Head of caudate nucleus (tissue), 42 donors: ENCODE results near the gene MASP1.
"Not testable (repeated sequence)": the region's sequence is repeated elsewhere in the genome, so short reads cannot be mapped to it uniquely, and the experiment has no call there.

Source experiments
- DNase-seq, 42 donors: peaks; one replicate each; pipeline versions ENCODE4 v3.0.0 to v3.0.0-alpha.2; 2020 to 2021; ENCODE audit warnings: mixed read lengths in 7 of 42
- intact Hi-C: fragments of 100-400 bp; cut with DNase I; formaldehyde crosslinking; loops from one replicate; pipeline ENCODE4 v1.15.0; 2022

Gene MASP1

GRCh38 chr3:187243933-187244524, 47.5 kb downstream of the MASP1 start:
- intact Hi-C loops, result no loop called here
- DNase-seq, result no peak

GRCh38 chr3:187242900-187243299, 48.6 kb downstream of the MASP1 start:
- DNase-seq, result no peak
- intact Hi-C loops, result no loop called here

GRCh38 chr3:187242435-187242834, 49.1 kb downstream of the MASP1 start:
- intact Hi-C loops, result no loop called here
- DNase-seq, result no peak

GRCh38 chr3:187238835-187239234, 52.7 kb downstream of the MASP1 start:
- intact Hi-C loops, DNase-seq: not testable (repeated sequence)

GRCh38 chr3:187238239-187238638, 53.3 kb downstream of the MASP1 start:
- intact Hi-C loops, result no loop called here
- no peak for DNase-seq

GRCh38 chr3:187237741-187238140, 53.8 kb downstream of the MASP1 start:
- intact Hi-C loops, result no loop called here
- no peak for DNase-seq

- intact Hi-C loops, result no loop called here
- no peak for DNase-seq
Measured at GRCh38 chr3:187236962-187237361, 54.6 kb downstream of the MASP1 start.

- no peak for DNase-seq
- intact Hi-C loops, result no loop called here
Measured at GRCh38 chr3:187230011-187230410, 61.5 kb downstream of the MASP1 start.

- intact Hi-C loops, result no loop called here
Measured at GRCh38 chr3:187228740-187229139, 62.8 kb downstream of the MASP1 start.

GRCh38 chr3:187227658-187228258, 63.8 kb downstream of the MASP1 start:
- DNase-seq, result no peak
- intact Hi-C loops, result no loop called here

More at GRCh38 chr3:187228740-187229139, 62.8 kb downstream of the MASP1 start:
- no peak for DNase-seq

GRCh38 chr3:187223799-187224198, 67.7 kb downstream of the MASP1 start:
- intact Hi-C loops, result loop anchor here (5.0 kb wide), 1 partner anchor 459 kb away; no protein-coding TSS in a partner anchor
- DNase-seq, result no peak

GRCh38 chr3:187222801-187223200, 68.7 kb downstream of the MASP1 start:
- intact Hi-C loops, result loop anchor here (5.0 kb wide), 1 partner anchor 460 kb away; no protein-coding TSS in a partner anchor
- no peak for DNase-seq

GRCh38 chr3:187215460-187215859, 76.1 kb downstream of the MASP1 start:
- intact Hi-C loops, result loop anchor here (10.0 kb wide), 1 partner anchor 79 kb away; the partner anchor contains the start of gene MASP1
- no peak for DNase-seq

- intact Hi-C loops, result loop anchor here (10.0 kb wide), 1 partner anchor 81 kb away; the partner anchor contains the start of gene MASP1
- DNase-seq, result no peak
Measured at GRCh38 chr3:187213616-187214015, 77.9 kb downstream of the MASP1 start.

- intact Hi-C loops, result loop anchor here (10.0 kb wide), 1 partner anchor 82 kb away; the partner anchor contains the start of gene MASP1
- no peak for DNase-seq
Measured at GRCh38 chr3:187212705-187213104, 78.8 kb downstream of the MASP1 start.

- intact Hi-C loops, result loop anchor here (10.0 kb wide), 1 partner anchor 83 kb away; the partner anchor contains the start of gene MASP1
- DNase-seq, result no peak
Measured at GRCh38 chr3:187212196-187212545, 79.4 kb downstream of the MASP1 start.

- no peak for DNase-seq
- intact Hi-C loops, result loop anchor here (10.0 kb wide), 1 partner anchor 83 kb away; the partner anchor contains the start of gene MASP1
Measured at GRCh38 chr3:187211532-187212195, 79.9 kb downstream of the MASP1 start.

- intact Hi-C loops, result loop anchor here (10.0 kb wide), 1 partner anchor 84 kb away; the partner anchor contains the start of gene MASP1
- DNase-seq, result peak in 2 of 42 donors; percentile 17
Measured at GRCh38 chr3:187210545-187211327, 80.8 kb downstream of the MASP1 start.

GRCh38 chr3:187210091-187210490, 81.4 kb downstream of the MASP1 start:
- DNase-seq, result no peak
- intact Hi-C loops, result loop anchor here (10.0 kb wide), 1 partner anchor 85 kb away; the partner anchor contains the start of gene MASP1
